ENCODE measurements around the gene SMPD4.
"Not testable (repeated sequence)": the region's sequence is repeated elsewhere in the genome, so short reads cannot be mapped to it uniquely, and the experiment has no call there.

SMPD4 gene

GRCh38 chr2:130102597-130103363, 78.6 kb downstream of the SMPD4 start:
- not testable (repeated sequence) for H3K27me3 ChIP-seq (ENCODE audit: insufficient read depth, low read length); H3K36me3 ChIP-seq (ENCODE audit: insufficient read depth, low read length); H3K4me1 ChIP-seq (ENCODE audit: insufficient read depth, low read length, severe bottlenecking); H3K4me2 ChIP-seq (ENCODE audit: low read length); H3K27ac ChIP-seq (ENCODE audit: low read depth, low read length, poor library complexity, severe bottlenecking); H2AFZ ChIP-seq (ENCODE audit: low read length); H3K9me2 ChIP-seq (ENCODE audit: low read depth, low read length); H3K9me3 ChIP-seq (ENCODE audit: low read length); H4K20me1 ChIP-seq (ENCODE audit: insufficient read depth, low read length); H3F3A ChIP-seq (ENCODE audit: insufficient read depth, low read length); H3K4me3 ChIP-seq (ENCODE audit: low read depth, low read length, poor library complexity, severe bottlenecking); H3K9ac ChIP-seq (ENCODE audit: low read length); H3K79me2 ChIP-seq (ENCODE audit: insufficient read depth, low read length)
